Measurements from ENCODE around the gene KRT31.
"Not testable (repeated sequence)": the region's sequence is repeated elsewhere in the genome, so short reads cannot be mapped to it uniquely, and the experiment has no call there.

Gene KRT31

GRCh38 chr17:41395611-41396010, 1.8 kb downstream of the KRT31 start:
- Mint-ChIP-seq H3K9me3 (no peaks in the 10 kb centered on the region), H3K4me3 (no peak overlapping the region), H3K27me3 (ENCODE audit: low read depth) (no peaks in the 10 kb centered on the region), H3K4me1 (peaks cover 18% of the 10 kb centered on the region), H3K36me3 (ENCODE audit: low read depth) (no peaks in the 10 kb centered on the region), H3K27ac (no peak overlapping the region)
- no peak for TF ChIP-seq CTCF (IDR thresholded peaks at IDR 0.05; ENCODE audit: unreplicated experiment in 3 of 3)

GRCh38 chr17:41395044-41395443, 2.4 kb downstream of the KRT31 start:
- H3K4me3 Mint-ChIP-seq, H3K9me3 Mint-ChIP-seq: not testable (repeated sequence)

GRCh38 chr17:41394254-41394996, 3.0 kb downstream of the KRT31 start:
- no peaks in the 10 kb centered on the region for H3K27me3 Mint-ChIP-seq (ENCODE audit: low read depth)
- H3K4me1 Mint-ChIP-seq = peaks cover 28% of the 10 kb centered on the region
- no peaks in the 10 kb centered on the region for H3K9me3 Mint-ChIP-seq
- no peak for TF ChIP-seq CTCF (IDR thresholded peaks at IDR 0.05; ENCODE audit: unreplicated experiment in 3 of 3)
- no peaks in the 10 kb centered on the region for H3K36me3 Mint-ChIP-seq (ENCODE audit: low read depth)
- H3K27ac Mint-ChIP-seq = no peak overlapping the region
- no peak overlapping the region for H3K4me3 Mint-ChIP-seq

More at GRCh38 chr17:41395044-41395443, 2.4 kb downstream of the KRT31 start:
- H3K27ac Mint-ChIP-seq; H3K36me3 Mint-ChIP-seq (ENCODE audit: low read depth); H3K27me3 Mint-ChIP-seq (ENCODE audit: low read depth): not testable (repeated sequence)
- peaks cover 23% of the 10 kb centered on the region for H3K4me1 Mint-ChIP-seq

GRCh38 chr17:41393826-41394225, 3.6 kb downstream of the KRT31 start:
- peaks cover 28% of the 10 kb centered on the region for H3K4me1 Mint-ChIP-seq
- peaks cover 2% of the 10 kb centered on the region for H3K9me3 Mint-ChIP-seq
- TF ChIP-seq CTCF (IDR thresholded peaks at IDR 0.05; ENCODE audit: unreplicated experiment in 3 of 3) = no peak
- H3K36me3 Mint-ChIP-seq (ENCODE audit: low read depth) = no peaks in the 10 kb centered on the region
- no peak overlapping the region for H3K27ac Mint-ChIP-seq
- no peaks in the 10 kb centered on the region for H3K27me3 Mint-ChIP-seq (ENCODE audit: low read depth)
- H3K4me3 Mint-ChIP-seq = no peak overlapping the region

- H3K4me3 Mint-ChIP-seq = no peak overlapping the region
- H3K9me3 Mint-ChIP-seq = peaks cover 2% of the 10 kb centered on the region
- H3K27ac Mint-ChIP-seq = peak overlapping the region in 1 of 3 experiments; percentile 6
- H3K4me1 Mint-ChIP-seq = peaks cover 28% of the 10 kb centered on the region
- no peak for TF ChIP-seq CTCF (IDR thresholded peaks at IDR 0.05; ENCODE audit: unreplicated experiment in 3 of 3)
- H3K36me3 Mint-ChIP-seq (ENCODE audit: low read depth) = no peaks in the 10 kb centered on the region
- no peaks in the 10 kb centered on the region for H3K27me3 Mint-ChIP-seq (ENCODE audit: low read depth)
These were observed 4.1 kb downstream of the KRT31 start for GRCh38 chr17:41393294-41393693.

- peaks cover 2% of the 10 kb centered on the region for H3K36me3 Mint-ChIP-seq (ENCODE audit: low read depth)
- H3K9me3 Mint-ChIP-seq = peaks cover 7% of the 10 kb centered on the region
- H3K4me3 Mint-ChIP-seq = no peak overlapping the region
- TF ChIP-seq CTCF (IDR thresholded peaks at IDR 0.05; ENCODE audit: unreplicated experiment in 3 of 3) = no peak
- peak overlapping the region in 1 of 3 experiments; percentile 28 for H3K27ac Mint-ChIP-seq
- no peaks in the 10 kb centered on the region for H3K27me3 Mint-ChIP-seq (ENCODE audit: low read depth)
- peaks cover 28% of the 10 kb centered on the region for H3K4me1 Mint-ChIP-seq
These were observed 5.1 kb downstream of the KRT31 start for GRCh38 chr17:41392278-41392677.

All from nephron (organoid).